HepG2 (cell line): ENCODE data around the gene GCH1.

Experiments
- GABPB1 ChIP-seq: IDR thresholded peaks from 2 replicates; pipeline ENCODE4 v1.6.1; 2016; ENCODE audit warnings: mild to moderate bottlenecking, missing genetic modification reagents, moderate library complexity, missing compliant biosample characterization
- KAT8 ChIP-seq: IDR thresholded peaks from 2 replicates; pipeline ENCODE4 v1.6.1; 2016; ENCODE audit warnings: missing genetic modification reagents, missing compliant biosample characterization
- POLR2A ChIP-seq, 2 experiments: IDR thresholded peaks; 2 replicates each; pipeline ENCODE4 v1.6.1; 2011; ENCODE audit warnings: low read depth in 2 of 2, low read length in 2 of 2, mild to moderate bottlenecking in 1 of 2, moderate library complexity in 1 of 2; ENCODE audit not compliant: insufficient read depth in 1 of 2
- POLR2AphosphoS5 ChIP-seq: IDR thresholded peaks from 2 replicates; pipeline ENCODE4 v1.6.1; 2012; ENCODE audit warnings: low read depth, low read length
- SNAPC2 ChIP-seq: sonication (generic); formaldehyde crosslinking; IDR thresholded peaks from 2 replicates; pipeline ENCODE4 v1.8.1; 2022; ENCODE audit warnings: mild to moderate bottlenecking, missing genetic modification reagents
- ZKSCAN8 ChIP-seq: IDR thresholded peaks from 2 replicates; pipeline ENCODE4 v1.6.1; 2016; ENCODE audit warnings: borderline replicate concordance, missing genetic modification reagents, missing compliant biosample characterization
- ZNF224 ChIP-seq: sonication (generic); formaldehyde crosslinking; IDR thresholded peaks from 2 replicates; pipeline ENCODE4 v1.5.0; 2020; ENCODE audit warnings: mild to moderate bottlenecking, missing genetic modification reagents
- TF ChIP-seq, protein P1 (sequence below): sonication (generic); formaldehyde crosslinking; IDR thresholded peaks from 2 replicates; pipeline ENCODE4 v1.4.0; 2020; ENCODE audit warnings: missing genetic modification reagents
- TF ChIP-seq, protein P2 (sequence below): sonication (generic); formaldehyde crosslinking; IDR thresholded peaks from 2 replicates; pipeline ENCODE4 v1.4.0; 2020; ENCODE audit warnings: missing genetic modification reagents, borderline replicate concordance
- TF ChIP-seq, protein P3 (sequence below): sonication (generic); formaldehyde crosslinking; IDR thresholded peaks from 2 replicates; pipeline ENCODE4 v1.4.0; 2020; ENCODE audit warnings: missing genetic modification reagents, borderline replicate concordance
- TF ChIP-seq, protein P4 (sequence below): sonication (generic); formaldehyde crosslinking; IDR thresholded peaks from 2 replicates; pipeline ENCODE4 v1.4.0; 2020; ENCODE audit warnings: mild to moderate bottlenecking, missing genetic modification reagents
- TF ChIP-seq, protein P5 (sequence below), 2 experiments: IDR thresholded peaks; 2 replicates each; pipeline ENCODE4 v1.6.1; 2011 to 2012; ENCODE audit warnings: low read length in 2 of 2, borderline replicate concordance in 1 of 2, low read depth in 1 of 2, mild to moderate bottlenecking in 1 of 2, moderate library complexity in 1 of 2

DNA sequence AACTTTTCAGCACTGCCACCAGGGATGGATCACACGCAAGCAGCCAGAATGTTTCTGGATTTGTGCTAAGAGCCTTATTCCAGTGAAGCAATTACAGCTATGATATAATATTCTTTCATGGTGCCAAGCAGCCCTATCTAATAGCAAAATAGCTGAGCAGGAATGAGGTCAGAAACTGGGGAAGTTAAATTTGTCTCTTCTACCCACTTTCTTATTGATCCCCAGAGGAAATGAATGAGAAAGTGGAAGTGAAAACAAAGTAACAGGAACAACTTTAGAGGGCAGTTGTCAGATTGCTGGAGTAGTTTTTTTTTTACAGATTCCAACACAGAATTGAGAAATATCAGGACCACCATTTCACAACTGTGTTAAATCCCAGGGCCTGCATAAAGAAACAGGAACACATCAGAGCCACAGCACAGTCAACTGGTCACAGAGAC is 44.8 kb downstream of the GCH1 start:
- no peak for TF ChIP-seq ZNF224 (CRISPR knock-in tag)
- TF ChIP-seq ZKSCAN8 (CRISPR knock-in tag): no peak
- TF ChIP-seq, protein P1, sequence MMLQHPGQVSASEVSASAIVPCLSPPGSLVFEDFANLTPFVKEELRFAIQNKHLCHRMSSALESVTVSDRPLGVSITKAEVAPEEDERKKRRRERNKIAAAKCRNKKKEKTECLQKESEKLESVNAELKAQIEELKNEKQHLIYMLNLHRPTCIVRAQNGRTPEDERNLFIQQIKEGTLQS (CRISPR knock-in tag): no peak
- no peak for TF ChIP-seq GABPB1 (CRISPR knock-in tag)
- TF ChIP-seq POLR2A (IDR thresholded peaks at IDR 0.05; ENCODE audit: insufficient read depth in 1 of 2, low read depth in 2 of 2, low read length in 2 of 2): no peak
- no peak for TF ChIP-seq POLR2AphosphoS5
- TF ChIP-seq SNAPC2 (CRISPR knock-in tag): no peak
- TF ChIP-seq, protein P2, sequence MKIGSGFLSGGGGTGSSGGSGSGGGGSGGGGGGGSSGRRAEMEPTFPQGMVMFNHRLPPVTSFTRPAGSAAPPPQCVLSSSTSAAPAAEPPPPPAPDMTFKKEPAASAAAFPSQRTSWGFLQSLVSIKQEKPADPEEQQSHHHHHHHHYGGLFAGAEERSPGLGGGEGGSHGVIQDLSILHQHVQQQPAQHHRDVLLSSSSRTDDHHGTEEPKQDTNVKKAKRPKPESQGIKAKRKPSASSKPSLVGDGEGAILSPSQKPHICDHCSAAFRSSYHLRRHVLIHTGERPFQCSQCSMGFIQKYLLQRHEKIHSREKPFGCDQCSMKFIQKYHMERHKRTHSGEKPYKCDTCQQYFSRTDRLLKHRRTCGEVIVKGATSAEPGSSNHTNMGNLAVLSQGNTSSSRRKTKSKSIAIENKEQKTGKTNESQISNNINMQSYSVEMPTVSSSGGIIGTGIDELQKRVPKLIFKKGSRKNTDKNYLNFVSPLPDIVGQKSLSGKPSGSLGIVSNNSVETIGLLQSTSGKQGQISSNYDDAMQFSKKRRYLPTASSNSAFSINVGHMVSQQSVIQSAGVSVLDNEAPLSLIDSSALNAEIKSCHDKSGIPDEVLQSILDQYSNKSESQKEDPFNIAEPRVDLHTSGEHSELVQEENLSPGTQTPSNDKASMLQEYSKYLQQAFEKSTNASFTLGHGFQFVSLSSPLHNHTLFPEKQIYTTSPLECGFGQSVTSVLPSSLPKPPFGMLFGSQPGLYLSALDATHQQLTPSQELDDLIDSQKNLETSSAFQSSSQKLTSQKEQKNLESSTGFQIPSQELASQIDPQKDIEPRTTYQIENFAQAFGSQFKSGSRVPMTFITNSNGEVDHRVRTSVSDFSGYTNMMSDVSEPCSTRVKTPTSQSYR: no peak
- TF ChIP-seq, protein P3, sequence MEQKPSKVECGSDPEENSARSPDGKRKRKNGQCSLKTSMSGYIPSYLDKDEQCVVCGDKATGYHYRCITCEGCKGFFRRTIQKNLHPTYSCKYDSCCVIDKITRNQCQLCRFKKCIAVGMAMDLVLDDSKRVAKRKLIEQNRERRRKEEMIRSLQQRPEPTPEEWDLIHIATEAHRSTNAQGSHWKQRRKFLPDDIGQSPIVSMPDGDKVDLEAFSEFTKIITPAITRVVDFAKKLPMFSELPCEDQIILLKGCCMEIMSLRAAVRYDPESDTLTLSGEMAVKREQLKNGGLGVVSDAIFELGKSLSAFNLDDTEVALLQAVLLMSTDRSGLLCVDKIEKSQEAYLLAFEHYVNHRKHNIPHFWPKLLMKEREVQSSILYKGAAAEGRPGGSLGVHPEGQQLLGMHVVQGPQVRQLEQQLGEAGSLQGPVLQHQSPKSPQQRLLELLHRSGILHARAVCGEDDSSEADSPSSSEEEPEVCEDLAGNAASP (CRISPR knock-in tag): no peak
- TF ChIP-seq, protein P4, sequence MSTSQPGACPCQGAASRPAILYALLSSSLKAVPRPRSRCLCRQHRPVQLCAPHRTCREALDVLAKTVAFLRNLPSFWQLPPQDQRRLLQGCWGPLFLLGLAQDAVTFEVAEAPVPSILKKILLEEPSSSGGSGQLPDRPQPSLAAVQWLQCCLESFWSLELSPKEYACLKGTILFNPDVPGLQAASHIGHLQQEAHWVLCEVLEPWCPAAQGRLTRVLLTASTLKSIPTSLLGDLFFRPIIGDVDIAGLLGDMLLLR (CRISPR knock-in tag): no peak
- TF ChIP-seq KAT8 (CRISPR knock-in tag): no peak
- TF ChIP-seq, protein P5, sequence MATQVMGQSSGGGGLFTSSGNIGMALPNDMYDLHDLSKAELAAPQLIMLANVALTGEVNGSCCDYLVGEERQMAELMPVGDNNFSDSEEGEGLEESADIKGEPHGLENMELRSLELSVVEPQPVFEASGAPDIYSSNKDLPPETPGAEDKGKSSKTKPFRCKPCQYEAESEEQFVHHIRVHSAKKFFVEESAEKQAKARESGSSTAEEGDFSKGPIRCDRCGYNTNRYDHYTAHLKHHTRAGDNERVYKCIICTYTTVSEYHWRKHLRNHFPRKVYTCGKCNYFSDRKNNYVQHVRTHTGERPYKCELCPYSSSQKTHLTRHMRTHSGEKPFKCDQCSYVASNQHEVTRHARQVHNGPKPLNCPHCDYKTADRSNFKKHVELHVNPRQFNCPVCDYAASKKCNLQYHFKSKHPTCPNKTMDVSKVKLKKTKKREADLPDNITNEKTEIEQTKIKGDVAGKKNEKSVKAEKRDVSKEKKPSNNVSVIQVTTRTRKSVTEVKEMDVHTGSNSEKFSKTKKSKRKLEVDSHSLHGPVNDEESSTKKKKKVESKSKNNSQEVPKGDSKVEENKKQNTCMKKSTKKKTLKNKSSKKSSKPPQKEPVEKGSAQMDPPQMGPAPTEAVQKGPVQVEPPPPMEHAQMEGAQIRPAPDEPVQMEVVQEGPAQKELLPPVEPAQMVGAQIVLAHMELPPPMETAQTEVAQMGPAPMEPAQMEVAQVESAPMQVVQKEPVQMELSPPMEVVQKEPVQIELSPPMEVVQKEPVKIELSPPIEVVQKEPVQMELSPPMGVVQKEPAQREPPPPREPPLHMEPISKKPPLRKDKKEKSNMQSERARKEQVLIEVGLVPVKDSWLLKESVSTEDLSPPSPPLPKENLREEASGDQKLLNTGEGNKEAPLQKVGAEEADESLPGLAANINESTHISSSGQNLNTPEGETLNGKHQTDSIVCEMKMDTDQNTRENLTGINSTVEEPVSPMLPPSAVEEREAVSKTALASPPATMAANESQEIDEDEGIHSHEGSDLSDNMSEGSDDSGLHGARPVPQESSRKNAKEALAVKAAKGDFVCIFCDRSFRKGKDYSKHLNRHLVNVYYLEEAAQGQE (IDR thresholded peaks at IDR 0.05; ENCODE audit: borderline replicate concordance in 1 of 2, low read depth in 1 of 2, low read length in 2 of 2): no peak
